Activated B cell treated with CpG ODN at 0.5 μM for 24 hours (primary cell): ENCODE results near the gene DIP2A. TPM values are rescaled to one million over a fixed set of nuclear protein-coding genes. Genes with fewer than 3 reads are reported as not detected.
"Not testable (repeated sequence)": the region's sequence is repeated elsewhere in the genome, so short reads cannot be mapped to it uniquely, and the experiment has no call there.

Source experiments
- ATAC-seq: fragments of 200-7000 bp; cut with Tn5 transposase; one replicate; pipeline ENCODE4 v1.10.0; 2021; ENCODE audit warnings: low read depth, mild to moderate bottlenecking, moderate library complexity
- CTCF ChIA-PET: fragments of 350-600 bp; sonication (Branson Sonifier 250); formaldehyde crosslinking; loops from one replicate; lab custom pipeline; 2021; ENCODE audit warnings: antibody characterized with exemption; lab: Charles Lee
- POLR2A ChIA-PET: fragments of 350-600 bp; sonication (Branson Sonifier 250); formaldehyde crosslinking; loops from one replicate; lab custom pipeline; 2021; ENCODE audit warnings: antibody characterized with exemption; lab: Charles Lee
- DNase-seq: peaks from one replicate; pipeline ENCODE4 v3.0.0; 2022
- H3K27ac Mint-ChIP-seq: one replicate; pipeline ENCODE4 v1.8.0; 2020; ENCODE audit warnings: mixed read lengths
- H3K27me3 Mint-ChIP-seq: one replicate; pipeline ENCODE4 v1.8.0; 2021; ENCODE audit warnings: mixed read lengths
- H3K36me3 Mint-ChIP-seq: one replicate; pipeline ENCODE4 v1.8.0; 2021; ENCODE audit warnings: low read depth, mixed read lengths
- H3K4me1 Mint-ChIP-seq: one replicate; pipeline ENCODE4 v1.8.0; 2021; ENCODE audit warnings: mixed read lengths
- H3K4me3 Mint-ChIP-seq: one replicate; pipeline ENCODE4 v1.8.0; 2020; ENCODE audit warnings: mild to moderate bottlenecking, mixed read lengths
- H3K9me3 Mint-ChIP-seq: one replicate; pipeline ENCODE4 v1.8.0; 2020; ENCODE audit warnings: mixed read lengths
- intact Hi-C: fragments of 100-400 bp; cut with micrococcal nuclease; formaldehyde crosslinking; loops from one replicate; pipeline ENCODE4 v1.15.1; 2024
- total RNA-seq: library from RNA; stranded (reverse); gene quantifications from 2 replicates; pipeline ENCODE4 v1.2.3, GENCODE V29; 2022
- TF ChIP-seq, protein P1 (sequence below): fragments of 200-600 bp; IDR thresholded peaks from one replicate; pipeline ENCODE4 v1.8.0; 2022; ENCODE audit warnings: antibody characterized with exemption, mild to moderate bottlenecking

Gene DIP2A
- total RNA-seq, 1 donor from 2014 or later, result 32.1 TPM

DNA sequence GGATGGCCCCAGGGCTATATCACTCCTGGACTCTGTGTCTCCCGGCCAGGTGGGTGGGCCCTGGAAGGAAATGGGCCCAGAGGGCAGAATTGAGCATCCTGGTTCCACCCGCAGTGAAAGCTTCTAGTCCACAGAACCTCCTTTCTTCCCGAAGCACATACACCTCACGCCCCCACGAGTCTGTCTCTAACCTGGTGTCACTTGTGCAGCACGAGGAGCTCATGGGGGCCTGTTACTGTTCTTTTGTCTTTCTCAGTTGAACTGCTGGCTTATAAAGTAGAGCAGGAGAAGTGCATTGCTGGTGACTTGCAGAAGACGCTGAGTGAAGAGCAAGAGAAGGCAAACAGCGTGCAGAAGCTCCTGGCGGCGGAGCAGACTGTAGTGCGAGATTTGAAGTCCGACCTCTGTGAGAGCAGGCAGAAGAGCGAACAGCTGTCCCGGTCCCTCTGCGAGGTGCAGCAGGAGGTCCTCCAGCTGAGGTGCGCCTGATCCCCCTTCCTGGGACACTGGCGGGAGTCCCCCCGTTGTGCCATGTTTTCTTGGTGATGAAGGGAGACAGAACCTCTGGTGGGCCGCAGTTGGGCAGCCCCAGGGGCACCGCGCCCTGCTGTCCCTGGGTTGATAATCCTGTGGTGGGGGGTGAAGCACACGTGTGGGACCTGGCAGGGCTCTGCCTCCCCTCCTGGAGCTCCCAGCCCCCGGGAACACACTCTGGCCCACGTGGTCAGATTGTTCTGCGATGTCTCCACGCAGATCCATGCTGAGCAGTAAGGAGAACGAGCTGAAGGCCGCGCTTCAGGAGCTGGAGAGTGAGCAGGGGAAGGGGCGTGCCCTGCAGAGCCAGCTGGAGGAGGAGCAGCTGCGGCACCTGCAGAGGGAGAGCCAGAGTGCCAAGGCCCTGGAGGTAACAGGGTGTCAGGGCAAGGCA, 28.7 kb upstream of the DIP2A start:
- ChIA-PET CTCF (no interaction called here), POLR2A (no interaction called here)
- intact Hi-C loops, result no loop called here
- TF ChIP-seq, protein P1, sequence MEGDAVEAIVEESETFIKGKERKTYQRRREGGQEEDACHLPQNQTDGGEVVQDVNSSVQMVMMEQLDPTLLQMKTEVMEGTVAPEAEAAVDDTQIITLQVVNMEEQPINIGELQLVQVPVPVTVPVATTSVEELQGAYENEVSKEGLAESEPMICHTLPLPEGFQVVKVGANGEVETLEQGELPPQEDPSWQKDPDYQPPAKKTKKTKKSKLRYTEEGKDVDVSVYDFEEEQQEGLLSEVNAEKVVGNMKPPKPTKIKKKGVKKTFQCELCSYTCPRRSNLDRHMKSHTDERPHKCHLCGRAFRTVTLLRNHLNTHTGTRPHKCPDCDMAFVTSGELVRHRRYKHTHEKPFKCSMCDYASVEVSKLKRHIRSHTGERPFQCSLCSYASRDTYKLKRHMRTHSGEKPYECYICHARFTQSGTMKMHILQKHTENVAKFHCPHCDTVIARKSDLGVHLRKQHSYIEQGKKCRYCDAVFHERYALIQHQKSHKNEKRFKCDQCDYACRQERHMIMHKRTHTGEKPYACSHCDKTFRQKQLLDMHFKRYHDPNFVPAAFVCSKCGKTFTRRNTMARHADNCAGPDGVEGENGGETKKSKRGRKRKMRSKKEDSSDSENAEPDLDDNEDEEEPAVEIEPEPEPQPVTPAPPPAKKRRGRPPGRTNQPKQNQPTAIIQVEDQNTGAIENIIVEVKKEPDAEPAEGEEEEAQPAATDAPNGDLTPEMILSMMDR, result no peak
- H3K27ac Mint-ChIP-seq, result no peak overlapping the region
- H3K27me3 Mint-ChIP-seq, result no peaks in the 10 kb centered on the region
- no peaks in the 10 kb centered on the region for H3K4me1 Mint-ChIP-seq
- no peak overlapping the region for H3K4me3 Mint-ChIP-seq
- ATAC-seq (no peak), DNase-seq (no peak)
- H3K9me3 Mint-ChIP-seq, result no peaks in the 10 kb centered on the region
- peaks cover 58% of the 10 kb centered on the region for H3K36me3 Mint-ChIP-seq

DNA sequence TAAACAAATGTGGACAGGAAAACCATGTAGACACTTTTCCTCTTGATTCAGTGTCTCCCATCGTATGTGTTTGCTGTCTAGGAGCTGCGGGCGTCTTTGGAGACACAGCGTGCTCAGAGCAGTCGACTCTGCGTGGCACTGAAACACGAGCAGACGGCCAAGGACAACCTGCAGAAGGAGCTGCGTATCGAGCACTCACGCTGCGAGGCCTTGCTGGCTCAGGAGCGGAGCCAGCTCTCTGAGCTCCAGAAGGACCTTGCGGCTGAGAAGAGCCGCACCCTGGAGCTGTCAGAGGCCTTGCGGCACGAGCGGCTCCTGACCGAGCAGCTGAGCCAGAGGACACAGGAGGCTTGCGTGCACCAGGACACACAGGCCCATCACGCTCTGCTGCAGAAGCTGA, 27.2 kb upstream of the DIP2A start:
- intact Hi-C loops, result no loop called here
- Mint-ChIP-seq H3K27ac (no peak overlapping the region), H3K4me3 (no peak overlapping the region), H3K9me3 (no peaks in the 10 kb centered on the region), H3K4me1 (no peaks in the 10 kb centered on the region), H3K27me3 (no peaks in the 10 kb centered on the region), H3K36me3 (peaks cover 67% of the 10 kb centered on the region)
- TF ChIP-seq, protein P1, result no peak
- ATAC-seq (no peak), DNase-seq (no peak)
- CTCF ChIA-PET, result no interaction called here
- POLR2A ChIA-PET, result no interaction called here

DNA sequence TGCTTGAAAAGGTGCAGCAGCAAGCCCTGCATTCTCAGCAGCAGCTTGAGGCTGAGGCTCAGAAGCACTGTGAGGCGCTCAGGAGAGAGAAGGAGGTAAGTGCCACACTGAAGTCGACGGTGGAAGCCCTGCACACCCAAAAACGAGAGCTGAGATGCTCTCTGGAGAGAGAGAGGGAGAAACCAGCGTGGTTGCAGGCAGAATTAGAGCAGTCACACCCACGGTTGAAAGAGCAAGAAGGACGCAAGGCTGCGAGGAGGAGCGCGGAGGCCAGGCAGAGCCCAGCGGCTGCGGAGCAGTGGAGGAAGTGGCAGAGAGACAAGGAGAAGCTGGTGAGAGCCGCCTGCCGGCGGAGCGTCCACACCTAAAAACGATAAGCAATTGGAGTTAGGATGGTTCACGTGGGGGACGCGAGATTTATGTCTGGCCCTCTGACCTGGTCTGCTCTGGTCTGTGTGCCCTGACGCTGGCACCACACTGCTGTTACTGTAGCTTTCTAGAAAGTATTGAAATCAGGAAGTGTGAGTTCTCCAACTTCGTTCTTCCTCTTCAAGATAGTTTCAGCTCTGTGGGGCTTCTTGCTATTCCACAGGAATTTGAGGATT, 26.7 kb upstream of the DIP2A start:
- TF ChIP-seq, protein P1, result no peak
- POLR2A ChIA-PET, result no interaction called here
- Mint-ChIP-seq H3K4me1 (peaks cover under 1% of the 10 kb centered on the region), H3K36me3 (peaks cover 68% of the 10 kb centered on the region), H3K27ac (no peak overlapping the region), H3K27me3 (no peaks in the 10 kb centered on the region), H3K9me3 (no peaks in the 10 kb centered on the region), H3K4me3 (no peak overlapping the region)
- intact Hi-C loops, result loop anchor here (1.0 kb wide), 1 partner anchor 13 kb away; no protein-coding TSS in a partner anchor
- DNase-seq, result no peak
- no peak for ATAC-seq
- CTCF ChIA-PET, result no interaction called here

DNA sequence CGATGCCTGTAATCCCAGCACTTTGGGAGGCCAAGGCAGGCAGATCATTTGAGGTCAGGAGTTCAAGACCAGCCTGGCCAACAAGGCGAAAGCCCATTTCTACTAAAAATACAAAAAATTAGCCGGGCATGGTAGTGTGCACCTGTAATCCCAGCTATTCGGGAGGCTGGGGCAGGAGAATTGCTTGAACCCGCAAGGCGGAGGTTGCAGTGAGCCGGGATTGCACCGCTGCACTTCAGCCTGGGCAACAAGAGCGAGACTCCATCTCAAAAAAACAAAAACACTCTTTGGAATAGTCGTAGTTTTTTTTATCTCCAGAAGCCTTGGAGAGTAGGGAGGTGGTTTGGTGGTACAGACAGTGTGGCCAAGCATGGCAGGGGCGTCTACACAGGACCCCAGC, 25.6 kb upstream of the DIP2A start:
- H3K27ac Mint-ChIP-seq, H3K9me3 Mint-ChIP-seq, intact Hi-C loops, DNase-seq, H3K4me1 Mint-ChIP-seq, CTCF ChIA-PET, POLR2A ChIA-PET, H3K4me3 Mint-ChIP-seq, H3K27me3 Mint-ChIP-seq, ATAC-seq: not testable (repeated sequence)
- peaks cover 67% of the 10 kb centered on the region for H3K36me3 Mint-ChIP-seq

DNA sequence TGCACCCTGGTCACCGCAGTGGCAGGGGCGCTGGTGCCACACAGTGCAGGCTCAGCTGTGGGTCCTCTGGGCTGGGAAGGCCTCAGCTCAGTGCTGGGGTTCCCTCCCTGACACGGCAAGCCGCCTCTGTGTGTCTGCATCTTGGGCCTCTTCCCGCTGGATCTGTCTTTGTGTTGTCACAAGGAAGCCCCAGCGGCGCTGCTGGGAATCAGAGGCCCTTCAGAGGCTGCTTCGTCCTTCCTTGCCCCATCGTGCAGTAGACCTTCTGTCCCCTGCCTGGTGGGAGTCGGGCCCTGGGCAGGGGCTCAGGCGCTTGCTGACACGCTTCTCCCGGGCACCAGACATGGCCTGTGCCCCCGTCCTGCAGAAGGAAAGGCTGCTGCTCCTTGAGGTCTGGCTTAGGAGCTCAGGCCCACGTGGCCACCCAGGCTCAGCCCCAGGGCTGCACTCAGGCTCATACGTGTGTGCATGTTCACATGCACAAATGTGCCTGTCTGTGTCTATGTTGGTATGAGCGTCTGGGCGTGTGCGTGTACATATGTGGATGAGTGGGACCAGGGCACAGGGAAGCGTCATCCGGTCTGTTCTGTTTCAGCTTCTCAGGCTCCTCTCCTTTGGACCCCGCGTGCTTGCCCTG, 24.3 kb upstream of the DIP2A start:
- Mint-ChIP-seq H3K4me1 (peaks cover 2% of the 10 kb centered on the region), H3K36me3 (peaks cover 71% of the 10 kb centered on the region), H3K9me3 (no peaks in the 10 kb centered on the region), H3K4me3 (no peak overlapping the region), H3K27ac (no peak overlapping the region), H3K27me3 (no peaks in the 10 kb centered on the region)
- POLR2A ChIA-PET, result no interaction called here
- no peak for ATAC-seq
- CTCF ChIA-PET, result no interaction called here
- intact Hi-C loops, result no loop called here
- DNase-seq, result no peak
- TF ChIP-seq, protein P1, result no peak
